Activated naive CD4-positive, alpha-beta T cell treated with Interleukin-2 at 50 U/mL for 16 hours (primary cell): ENCODE results near the gene SLC2A4RG.

Experiments
- DNase-seq: peaks from one replicate; pipeline ENCODE4 v3.0.0-alpha.2; 2020

The SLC2A4RG gene

GRCh38 chr20:63699466-63700198 is 39.9 kb upstream of the SLC2A4RG start:
- DNase-seq: no peak

GRCh38 chr20:63700199-63701050 is 39.2 kb upstream of the SLC2A4RG start:
- DNase-seq: no peak

- DNase-seq: no peak
Measured at GRCh38 chr20:63701051-63701328, 38.6 kb upstream of the SLC2A4RG start.

- DNase-seq: no peak
Measured at GRCh38 chr20:63701329-63702035, 38.1 kb upstream of the SLC2A4RG start.

GRCh38 chr20:63702036-63702665 is 37.4 kb upstream of the SLC2A4RG start:
- DNase-seq: no peak

- DNase-seq: no peak
Measured at GRCh38 chr20:63702751-63703470, 36.7 kb upstream of the SLC2A4RG start.

- no peak for DNase-seq
Measured at GRCh38 chr20:63703471-63703975, 36.1 kb upstream of the SLC2A4RG start.

- DNase-seq: no peak
Measured at GRCh38 chr20:63703976-63704748, 35.4 kb upstream of the SLC2A4RG start.

- no peak for DNase-seq
Measured at GRCh38 chr20:63704749-63705117, 34.8 kb upstream of the SLC2A4RG start.

- no peak for DNase-seq
Measured at GRCh38 chr20:63705232-63706026, 34.1 kb upstream of the SLC2A4RG start.

- no peak for DNase-seq
Measured at GRCh38 chr20:63706027-63706695, 33.4 kb upstream of the SLC2A4RG start.

- DNase-seq: peak; percentile 67
Measured at GRCh38 chr20:63706852-63707557, 32.6 kb upstream of the SLC2A4RG start.

GRCh38 chr20:63707558-63708300 is 31.8 kb upstream of the SLC2A4RG start, which contains the start of the genes ARFRP1 and ZGPAT:
ARFRP1 (minus strand) TSS chr20:63707976; CDS start chr20:63707091, 885 bp downstream.
ZGPAT (plus strand) TSS chr20:63708039; CDS start chr20:63708581, 542 bp downstream.
- peak; percentile 89 for DNase-seq

GRCh38 chr20:63708301-63709148 is 31.1 kb upstream of the SLC2A4RG start:
- DNase-seq: no peak

GRCh38 chr20:63709149-63709527 is 30.4 kb upstream of the SLC2A4RG start:
- DNase-seq: no peak

- no peak for DNase-seq
Measured at GRCh38 chr20:63711085-63711645, 28.4 kb upstream of the SLC2A4RG start.

- no peak for DNase-seq
Measured at GRCh38 chr20:63712191-63712590, 27.4 kb upstream of the SLC2A4RG start.
